OCI-LY3 (cell line): Measurements from ENCODE around the gene CAMK1D.
"Not testable (repeated sequence)": the region's sequence is repeated elsewhere in the genome, so short reads cannot be mapped to it uniquely, and the experiment has no call there.

Experiments
- H2AFZ ChIP-seq: fragments of 200-600, 300-600 bp; shearing (Covaris generic); 2 replicates; pipeline ENCODE4 v1.6.0; 2014; ENCODE audit warnings: antibody characterized with exemption, low read depth, low read length
- H3K27ac ChIP-seq: fragments of 200-600, 300-600 bp; sonication (generic); 2 replicates; pipeline ENCODE4 v1.5.1; 2014; ENCODE audit warnings: mild to moderate bottlenecking, low read length, moderate library complexity, mixed read lengths
- H3K27me3 ChIP-seq: fragments of 200-600, 300-600 bp; sonication (generic); 2 replicates; pipeline ENCODE4 v1.6.1; 2014; ENCODE audit warnings: low read depth, low read length, mixed read lengths
- H3K36me3 ChIP-seq: fragments of 200-600, 300-600 bp; sonication (generic); replicated peaks from 2 replicates; pipeline ENCODE3; 2014; ENCODE audit warnings: low read depth, low read length, mixed read lengths
- H3K4me1 ChIP-seq: fragments of 300-600, 200-600 bp; sonication (generic); 2 replicates; pipeline ENCODE4 v1.6.1; 2014; ENCODE audit warnings: low read length, mixed read lengths
- H3K4me2 ChIP-seq: fragments of 200-600, 300-600 bp; sonication (generic); 2 replicates; pipeline ENCODE4 v1.6.1; 2014; ENCODE audit warnings: low read length, mixed read lengths
- H3K4me3 ChIP-seq: fragments of 300-600, 200-600 bp; sonication (generic); 2 replicates; pipeline ENCODE4 v1.5.1; 2014; ENCODE audit warnings: antibody characterized with exemption, mild to moderate bottlenecking, low read length, moderate library complexity
- H3K79me2 ChIP-seq: fragments of 300-600, 200-600 bp; shearing (Covaris generic); 2 replicates; pipeline ENCODE4 v1.6.1; 2014; ENCODE audit warnings: mild to moderate bottlenecking, low read length, mixed read lengths
- H3K9ac ChIP-seq: fragments of 300-600, 200-600 bp; shearing (Covaris generic); 2 replicates; pipeline ENCODE4 v1.6.0; 2014; ENCODE audit warnings: mild to moderate bottlenecking, low read length, moderate library complexity
- H3K9me3 ChIP-seq: fragments of 200-600, 300-600 bp; shearing (Covaris generic); 2 replicates; pipeline ENCODE4 v1.6.1; 2014; ENCODE audit warnings: low read length, mixed read lengths; ENCODE audit not compliant: insufficient read depth
- H4K20me1 ChIP-seq: fragments of 200-600, 300-600 bp; sonication (generic); 2 replicates; pipeline ENCODE4 v1.6.1; 2016; ENCODE audit warnings: low read length, mixed read lengths; ENCODE audit not compliant: insufficient read depth
- CTCF ChIP-seq: fragments of 200-600, 300-600 bp; sonication (generic); IDR thresholded peaks from 2 replicates; pipeline ENCODE4 v1.5.1; 2014; ENCODE audit warnings: antibody characterized with exemption, low read length, low read depth
- EZH2phosphoT487 ChIP-seq: fragments of 200-600 bp; shearing (Covaris generic); IDR thresholded peaks from 2 replicates; pipeline ENCODE4 v1.6.1; 2018; ENCODE audit warnings: antibody characterized with exemption, mixed run types, low read depth

The CAMK1D gene

GRCh38 chr10:12742771-12743170, 393.4 kb downstream of the CAMK1D start:
- Histone ChIP-seq H3K27me3 (no peaks in the 10 kb centered on the region), H3K4me1 (no peaks in the 10 kb centered on the region), H3K9ac (no peak overlapping the region), H3K4me3 (no peak overlapping the region), H3K9me3 (no peaks in the 10 kb centered on the region), H3K36me3 (no peaks in the 10 kb centered on the region), H3K4me2 (no peak overlapping the region), H3K27ac (no peak overlapping the region), H2AFZ (no peak overlapping the region), H4K20me1 (no peaks in the 10 kb centered on the region; the same call in 1 of the 2 replicates), H3K79me2 (no peaks in the 10 kb centered on the region)
- no peak for TF ChIP-seq EZH2phosphoT487
- no peak for TF ChIP-seq CTCF

GRCh38 chr10:12743466-12743865, 394.1 kb downstream of the CAMK1D start:
- H3K27ac ChIP-seq, H3K9me3 ChIP-seq, H3K4me2 ChIP-seq, H3K9ac ChIP-seq, H3K79me2 ChIP-seq, H3K27me3 ChIP-seq, H4K20me1 ChIP-seq, H3K4me3 ChIP-seq, H3K36me3 ChIP-seq, H3K4me1 ChIP-seq, H2AFZ ChIP-seq: not testable (repeated sequence)

DNA sequence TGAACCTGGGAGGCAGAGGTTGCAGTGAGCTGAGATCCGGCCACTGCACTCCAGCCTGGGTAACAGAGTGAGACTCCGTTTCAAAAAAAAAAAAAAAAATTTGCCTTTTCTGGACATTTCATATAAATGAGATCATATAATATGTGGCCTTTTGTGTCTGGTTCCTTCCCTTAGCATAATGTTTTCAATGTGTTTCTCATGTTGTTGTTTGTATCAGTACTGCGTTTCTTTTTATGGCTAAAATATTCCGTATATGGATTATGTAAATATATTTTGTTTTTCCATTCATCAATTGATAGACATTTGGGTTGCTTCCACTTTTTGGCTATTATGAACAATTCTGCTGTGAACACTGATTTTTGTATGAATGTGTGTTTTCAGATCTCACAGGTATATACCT, 394.6 kb downstream of the CAMK1D start:
- H3K27ac ChIP-seq, result no peak overlapping the region
- no peak overlapping the region for H3K4me3 ChIP-seq
- no peaks in the 10 kb centered on the region for H3K27me3 ChIP-seq
- TF ChIP-seq EZH2phosphoT487 (no peak), CTCF (no peak)
- H3K4me1 ChIP-seq, result no peaks in the 10 kb centered on the region
- no peaks in the 10 kb centered on the region for H3K79me2 ChIP-seq
- H3K9ac ChIP-seq, result no peak overlapping the region
- H4K20me1 ChIP-seq, result no peaks in the 10 kb centered on the region; the same call in 1 of the 2 replicates
- no peaks in the 10 kb centered on the region for H3K36me3 ChIP-seq
- no peak overlapping the region for H3K4me2 ChIP-seq
- H3K9me3 ChIP-seq, result no peaks in the 10 kb centered on the region
- H2AFZ ChIP-seq, result no peak overlapping the region

GRCh38 chr10:12748186-12748585, 398.8 kb downstream of the CAMK1D start:
- no peak overlapping the region for H3K9ac ChIP-seq
- TF ChIP-seq EZH2phosphoT487, result no peak
- no peak for TF ChIP-seq CTCF
- H3K27me3 ChIP-seq, result no peaks in the 10 kb centered on the region
- no peaks in the 10 kb centered on the region for H3K9me3 ChIP-seq
- H3K4me1 ChIP-seq, result no peaks in the 10 kb centered on the region
- no peaks in the 10 kb centered on the region for H3K36me3 ChIP-seq
- H3K27ac ChIP-seq, result no peak overlapping the region
- H4K20me1 ChIP-seq, result no peaks in the 10 kb centered on the region; the same call in 1 of the 2 replicates
- H3K4me2 ChIP-seq, result no peak overlapping the region
- H2AFZ ChIP-seq, result no peak overlapping the region
- H3K4me3 ChIP-seq, result no peak overlapping the region
- H3K79me2 ChIP-seq, result no peaks in the 10 kb centered on the region
